ENCODE results near the gene GAK. TPM values are rescaled to one million over a fixed set of nuclear protein-coding genes. Genes with fewer than 3 reads are reported as not detected.

The GAK gene
- polyA plus RNA-seq, 1 experiment, result 17.0 TPM

DNA sequence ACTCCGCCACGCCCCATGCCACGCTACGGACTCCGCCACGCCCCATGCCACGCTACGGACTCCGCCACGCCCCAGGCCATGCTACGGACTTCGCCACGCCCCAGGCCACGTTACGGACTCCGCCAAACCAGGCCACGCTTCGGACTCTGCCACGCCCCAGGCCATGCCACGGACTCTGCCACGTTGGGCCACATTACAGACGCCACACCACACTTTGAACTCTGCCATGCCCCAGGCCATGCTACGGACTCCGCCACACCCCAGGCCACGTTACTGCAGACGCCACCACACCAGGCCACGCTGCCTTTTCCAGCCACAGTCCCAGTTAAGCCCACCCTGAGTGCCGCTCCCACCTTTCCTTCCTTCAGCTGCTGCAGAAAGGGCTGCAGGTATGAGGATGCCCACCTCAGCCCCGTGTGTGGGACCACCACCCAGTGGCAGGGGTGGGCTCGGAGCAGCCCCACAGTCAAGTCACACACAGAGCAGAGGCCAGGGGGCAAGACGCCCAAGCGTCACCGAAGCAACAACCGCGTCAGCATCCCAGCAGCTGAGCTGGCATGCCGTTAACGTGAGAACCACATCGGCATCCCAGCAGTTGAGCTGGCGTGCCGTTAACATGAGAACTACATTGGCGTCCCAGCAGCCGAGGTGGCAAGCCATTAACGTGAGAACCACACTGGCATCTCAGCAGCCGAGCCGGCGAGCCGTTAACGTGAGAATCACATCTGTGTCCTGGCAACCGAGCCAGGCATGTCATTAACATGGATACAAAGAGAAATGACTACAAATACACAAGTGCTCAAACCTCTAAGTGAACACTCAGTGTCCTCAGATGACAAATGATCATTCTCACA lies 26.4 kb downstream of the GAK start:
- Histone ChIP-seq H3K9me3 (ENCODE audit: control insufficient read depth, insufficient read depth, low read length) (peaks cover 16% of the 10 kb centered on the region; the same call in 1 of the 2 replicates), H3K4me3 (ENCODE audit: low read depth, low read length) (no peak overlapping the region), H3K27ac (ENCODE audit: low read depth, low read length) (no peak overlapping the region), H3K27me3 (ENCODE audit: control insufficient read depth, insufficient read depth, low read length) (no peaks in the 10 kb centered on the region)
- DNase-seq (ENCODE audit: low read depth, low spot score), result no peak
- ChIA-PET POLR2A (no interaction called here), CTCF (no interaction called here)
- TF ChIP-seq, protein P1, sequence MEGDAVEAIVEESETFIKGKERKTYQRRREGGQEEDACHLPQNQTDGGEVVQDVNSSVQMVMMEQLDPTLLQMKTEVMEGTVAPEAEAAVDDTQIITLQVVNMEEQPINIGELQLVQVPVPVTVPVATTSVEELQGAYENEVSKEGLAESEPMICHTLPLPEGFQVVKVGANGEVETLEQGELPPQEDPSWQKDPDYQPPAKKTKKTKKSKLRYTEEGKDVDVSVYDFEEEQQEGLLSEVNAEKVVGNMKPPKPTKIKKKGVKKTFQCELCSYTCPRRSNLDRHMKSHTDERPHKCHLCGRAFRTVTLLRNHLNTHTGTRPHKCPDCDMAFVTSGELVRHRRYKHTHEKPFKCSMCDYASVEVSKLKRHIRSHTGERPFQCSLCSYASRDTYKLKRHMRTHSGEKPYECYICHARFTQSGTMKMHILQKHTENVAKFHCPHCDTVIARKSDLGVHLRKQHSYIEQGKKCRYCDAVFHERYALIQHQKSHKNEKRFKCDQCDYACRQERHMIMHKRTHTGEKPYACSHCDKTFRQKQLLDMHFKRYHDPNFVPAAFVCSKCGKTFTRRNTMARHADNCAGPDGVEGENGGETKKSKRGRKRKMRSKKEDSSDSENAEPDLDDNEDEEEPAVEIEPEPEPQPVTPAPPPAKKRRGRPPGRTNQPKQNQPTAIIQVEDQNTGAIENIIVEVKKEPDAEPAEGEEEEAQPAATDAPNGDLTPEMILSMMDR (IDR thresholded peaks at IDR 0.05; ENCODE audit: low read depth, low read length), result no peak

DNA sequence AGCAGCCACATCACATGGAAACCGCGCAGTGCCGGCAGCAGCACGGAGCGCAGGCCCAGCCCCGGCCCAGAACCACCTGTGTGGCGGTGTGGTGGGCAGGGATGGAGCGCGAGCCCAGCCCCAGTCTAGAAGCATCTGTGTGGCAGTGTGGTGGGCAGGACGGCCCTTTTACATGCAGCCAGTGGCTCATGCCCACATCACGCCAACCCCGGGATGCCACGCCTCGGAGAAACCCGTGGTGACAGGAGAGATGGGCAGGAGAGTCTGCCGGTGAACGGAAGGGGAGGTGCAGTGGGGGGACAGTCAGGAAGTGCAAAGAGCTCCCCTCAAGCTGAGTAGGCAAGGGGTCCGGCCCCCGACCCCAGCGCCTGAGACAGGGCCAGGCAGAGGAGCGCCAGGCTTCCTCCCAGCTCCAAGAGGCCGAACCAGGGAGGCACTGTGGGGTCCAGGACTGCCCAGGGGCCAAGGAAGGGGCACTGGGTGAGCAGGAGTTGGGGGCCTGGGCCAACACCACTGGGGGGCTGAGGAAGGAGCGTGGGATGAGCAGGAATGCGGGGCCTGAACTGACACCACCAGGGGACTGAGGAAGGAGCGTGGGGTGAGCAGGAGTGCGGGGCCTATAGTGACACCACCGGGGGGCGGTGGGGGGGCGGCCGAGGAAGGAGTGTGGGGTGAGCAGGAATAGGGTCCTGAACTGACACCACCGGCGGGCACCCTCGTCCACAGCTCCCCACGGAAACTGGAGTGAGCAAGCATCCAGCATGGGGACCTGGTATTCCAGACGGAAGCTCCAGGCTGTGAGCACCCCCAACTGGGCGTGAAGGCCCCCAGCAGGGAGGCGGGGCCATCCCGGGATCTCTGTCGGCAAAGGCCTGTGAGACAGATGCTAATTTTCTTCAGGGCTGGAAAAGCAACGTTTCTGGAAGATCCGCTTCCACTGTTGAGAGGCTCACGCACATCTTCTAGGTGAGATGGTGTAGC lies 28.8 kb downstream of the GAK start:
- no peak for DNase-seq (ENCODE audit: low read depth, low spot score)
- Histone ChIP-seq H3K4me3 (ENCODE audit: low read depth, low read length) (no peak overlapping the region), H3K27ac (ENCODE audit: low read depth, low read length) (no peak overlapping the region), H3K27me3 (ENCODE audit: control insufficient read depth, insufficient read depth, low read length) (no peaks in the 10 kb centered on the region), H3K9me3 (ENCODE audit: control insufficient read depth, insufficient read depth, low read length) (peaks cover 16% of the 10 kb centered on the region; the same call in 1 of the 2 replicates)
- ChIA-PET POLR2A (no interaction called here), CTCF (no interaction called here)
- TF ChIP-seq, protein P1 (IDR thresholded peaks at IDR 0.05; ENCODE audit: low read depth, low read length), result no peak

DNA sequence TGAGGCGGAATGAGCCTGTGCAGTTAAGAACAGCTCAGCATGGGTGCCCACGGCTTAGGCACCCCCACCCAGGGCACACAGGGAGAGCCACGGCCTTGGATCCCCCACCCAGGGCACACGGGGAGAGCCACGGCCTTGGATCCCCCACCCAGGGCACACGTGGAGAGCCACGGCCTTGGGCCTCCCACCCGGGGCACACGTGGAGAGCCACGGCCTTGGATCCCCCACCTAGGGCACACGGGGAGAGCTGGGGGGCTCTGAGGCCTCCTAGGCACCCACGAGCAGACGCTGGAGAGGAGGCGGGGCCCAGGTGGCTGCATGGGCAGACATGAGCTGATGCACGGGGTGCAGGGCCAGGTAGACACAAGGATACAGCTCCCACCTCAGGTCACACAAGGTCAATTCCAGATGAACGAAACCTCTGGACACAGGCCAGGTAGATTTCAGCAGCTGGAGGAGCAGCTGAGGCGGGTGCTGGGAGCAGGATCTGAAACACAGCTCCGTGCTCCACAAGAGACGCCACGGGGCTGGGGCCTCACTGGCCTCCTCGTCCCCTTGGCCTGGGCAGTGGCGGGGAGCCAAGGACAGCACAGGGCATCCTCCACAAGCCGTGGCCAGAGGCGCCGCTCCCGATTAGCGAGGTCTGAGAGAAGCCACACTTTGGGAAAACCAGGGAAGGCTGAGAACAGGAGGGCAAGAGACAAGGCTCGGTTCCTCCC lies 30.8 kb downstream of the GAK start:
- CTCF ChIA-PET, result no interaction called here
- POLR2A ChIA-PET, result interaction anchor here (0.6 kb wide), 1 partner anchor 148 kb away, joined by 3 read pairs; no protein-coding TSS in a partner anchor

DNA sequence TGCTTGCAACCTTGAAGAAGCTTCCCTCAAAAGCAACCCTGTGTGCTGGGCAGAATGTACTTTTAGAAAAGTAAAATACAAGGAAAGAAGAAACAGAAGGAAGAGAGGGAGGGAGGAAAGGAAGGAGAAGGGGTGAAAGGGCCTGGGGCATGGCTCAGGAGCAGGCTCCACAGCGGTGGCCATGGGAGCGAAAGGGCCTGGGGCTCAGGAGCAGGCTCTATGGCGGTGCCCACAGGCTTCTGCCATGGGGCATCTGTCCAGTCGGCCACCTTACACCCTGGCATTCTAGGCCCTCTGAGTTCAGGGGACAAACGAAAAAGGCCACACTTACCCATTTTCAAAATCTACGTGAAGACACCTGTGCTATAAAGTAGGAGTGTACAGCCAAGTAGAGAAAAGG lies 31.4 kb downstream of the GAK start:
- peaks cover 5% of the 10 kb centered on the region; the same call in 1 of the 2 replicates for H3K9me3 ChIP-seq (ENCODE audit: control insufficient read depth, insufficient read depth, low read length)
- POLR2A ChIA-PET, result interaction anchor here (0.6 kb wide), 1 partner anchor 148 kb away, joined by 3 read pairs; no protein-coding TSS in a partner anchor
- TF ChIP-seq, protein P1 (IDR thresholded peaks at IDR 0.05; ENCODE audit: low read depth, low read length), result no peak
- no peak overlapping the region for H3K4me3 ChIP-seq (ENCODE audit: low read depth, low read length)
- no peak for DNase-seq (ENCODE audit: low read depth, low spot score)
- no peak overlapping the region for H3K27ac ChIP-seq (ENCODE audit: low read depth, low read length)
- CTCF ChIA-PET, result no interaction called here
- H3K27me3 ChIP-seq (ENCODE audit: control insufficient read depth, insufficient read depth, low read length), result no peaks in the 10 kb centered on the region

More for the DNA sequence above, 30.8 kb downstream of the GAK start:
- H3K27me3 ChIP-seq (ENCODE audit: control insufficient read depth, insufficient read depth, low read length), result no peaks in the 10 kb centered on the region
- no peak overlapping the region for H3K27ac ChIP-seq (ENCODE audit: low read depth, low read length)
- peaks cover 11% of the 10 kb centered on the region; the same call in 1 of the 2 replicates for H3K9me3 ChIP-seq (ENCODE audit: control insufficient read depth, insufficient read depth, low read length)
- no peak for DNase-seq (ENCODE audit: low read depth, low spot score)
- H3K4me3 ChIP-seq (ENCODE audit: low read depth, low read length), result no peak overlapping the region
- TF ChIP-seq, protein P1 (IDR thresholded peaks at IDR 0.05; ENCODE audit: low read depth, low read length), result no peak
